B cell (primary cell): Measurements from ENCODE around the gene SETBP1. TPM values are rescaled to one million over a fixed set of nuclear protein-coding genes. Genes with fewer than 3 reads are reported as not detected.
A peak's percentile ranks its signal among the peaks of the same experiment; 100 is the strongest.

Source experiments
- ATAC-seq: fragments of 200-7000 bp; cut with Tn5 transposase; one replicate; pipeline ENCODE4 v1.10.0; 2021; ENCODE audit warnings: low read depth, mild to moderate bottlenecking, moderate number of reproducible peaks, moderate library complexity
- CTCF ChIA-PET: fragments of 350-600 bp; sonication (Branson Sonifier 250); formaldehyde crosslinking; loops from one replicate; lab custom pipeline; 2021; ENCODE audit warnings: antibody characterized with exemption, inconsistent platforms; lab: Charles Lee
- POLR2A ChIA-PET: fragments of 350-600 bp; sonication (Branson Sonifier 250); formaldehyde crosslinking; loops from one replicate; lab custom pipeline; 2021; ENCODE audit warnings: antibody characterized with exemption; lab: Charles Lee
- DNase-seq: peaks from one replicate; pipeline ENCODE4 v3.0.0; 2013
- H2AFZ ChIP-seq: 2 replicates; pipeline ENCODE4 v1.6.1; 2012; ENCODE audit warnings: mild to moderate bottlenecking, low read depth, low read length; ENCODE audit not compliant: insufficient read depth, poor library complexity, severe bottlenecking
- H3K27ac ChIP-seq, 2 donors: 1 replicate in 1 of 2; 2 replicates in 1 of 2; pipeline ENCODE4 v1.5.1; 2012 to 2013; ENCODE audit warnings: low read length in 2 of 2, mild to moderate bottlenecking in 2 of 2, moderate library complexity in 1 of 2
- H3K27me3 ChIP-seq, 4 experiments: fragments of 200-600 bp in 1 of 4; sonication (generic) in 1 of 4; replicated peaks in 1 of 4; 1 replicate in 2 of 4; 2 replicates in 2 of 4; pipeline versions ENCODE4 v1.6.1 to v1.7.0; 2013 to 2016; ENCODE audit warnings: low read length in 3 of 4, mild to moderate bottlenecking in 2 of 4, mixed read lengths in 1 of 4, moderate library complexity in 1 of 4; ENCODE audit not compliant: insufficient read depth in 4 of 4, control insufficient read depth in 3 of 4; ENCODE audit errors: control extremely low read depth in 1 of 4
- H3K36me3 ChIP-seq, 2 experiments: replicated peaks in 1 of 2; 1 replicate in 1 of 2; 2 replicates in 1 of 2; pipeline versions ENCODE4 v1.6.1 to v1.7.1; 2013; ENCODE audit warnings: low read length in 1 of 2; ENCODE audit not compliant: insufficient read depth in 2 of 2, control insufficient read depth in 1 of 2; ENCODE audit errors: control extremely low read depth in 1 of 2, extremely low read depth in 1 of 2
- H3K4me1 ChIP-seq, 2 donors: fragments of 200-600 bp in 1 of 2; sonication (generic) in 1 of 2; 1 replicate in 1 of 2; 2 replicates in 1 of 2; pipeline versions ENCODE4 v1.5.1 to v1.6.1; 2013 to 2017; ENCODE audit warnings: low read length in 2 of 2; ENCODE audit not compliant: control insufficient read depth in 2 of 2, insufficient read depth in 2 of 2
- H3K4me2 ChIP-seq: replicated peaks from 2 replicates; pipeline ENCODE3; 2012; ENCODE audit warnings: mild to moderate bottlenecking, low read depth, low read length; ENCODE audit not compliant: poor library complexity, severe bottlenecking
- H3K4me3 ChIP-seq, 5 experiments: fragments of 200-600 bp in 1 of 5; sonication (generic) in 1 of 5; 1 replicate in 3 of 5; 2 replicates in 2 of 5; pipeline versions ENCODE4 v1.5.1 to v1.7.0; 2011 to 2016; ENCODE audit warnings: low read length in 4 of 5, mild to moderate bottlenecking in 4 of 5, low read depth in 2 of 5, control low read depth in 1 of 5, moderate library complexity in 1 of 5; ENCODE audit not compliant: insufficient read depth in 1 of 5; ENCODE audit errors: control extremely low read depth in 1 of 5, extremely low read depth in 1 of 5
- H3K79me2 ChIP-seq: fragments of 200-600 bp; sonication (generic); one replicate; pipeline ENCODE4 v1.6.0; 2016; ENCODE audit warnings: low read length; ENCODE audit not compliant: control insufficient read depth, insufficient read depth
- H3K9ac ChIP-seq: fragments of 200-600 bp; sonication (generic); 2 replicates; pipeline ENCODE4 v1.6.1; 2017; ENCODE audit warnings: mild to moderate bottlenecking, low read length, moderate library complexity
- H3K9me3 ChIP-seq, 3 donors: one replicate each; pipeline versions ENCODE4 v1.6.1 to v1.7.1; 2013; ENCODE audit warnings: low read length in 2 of 3; ENCODE audit not compliant: control insufficient read depth in 2 of 3, insufficient read depth in 1 of 3; ENCODE audit errors: control extremely low read depth in 1 of 3
- H4K20me1 ChIP-seq: 2 replicates; pipeline ENCODE4 v1.6.0; 2012; ENCODE audit warnings: mild to moderate bottlenecking, low read length; ENCODE audit not compliant: insufficient read depth, control insufficient read depth, poor library complexity, severe bottlenecking
- H3K27ac Mint-ChIP-seq: one replicate; pipeline ENCODE4 v1.8.0; 2021; ENCODE audit warnings: mixed read lengths
- H3K27me3 Mint-ChIP-seq: one replicate; pipeline ENCODE4 v1.8.0; 2021; ENCODE audit warnings: mixed read lengths
- H3K4me1 Mint-ChIP-seq: one replicate; pipeline ENCODE4 v1.8.0; 2021; ENCODE audit warnings: mixed read lengths
- H3K4me3 Mint-ChIP-seq: one replicate; pipeline ENCODE4 v1.8.0; 2021; ENCODE audit warnings: mixed read lengths
- H3K9me3 Mint-ChIP-seq: one replicate; pipeline ENCODE4 v1.8.0; 2022; ENCODE audit warnings: mixed read lengths; ENCODE audit not compliant: insufficient read depth
- CTCF ChIP-seq: fragments of 200-600 bp; IDR thresholded peaks from one replicate; pipeline ENCODE4 v1.8.0; 2022; ENCODE audit warnings: antibody characterized with exemption, mild to moderate bottlenecking
- EZH2 ChIP-seq: IDR thresholded peaks from 2 replicates; pipeline ENCODE4 v1.6.1; 2012; ENCODE audit warnings: borderline replicate concordance, low read depth, mild to moderate bottlenecking, moderate library complexity, low read length; ENCODE audit not compliant: insufficient read depth, poor library complexity, severe bottlenecking
- WGBS: methylation state at CpG from one replicate; pipeline ENCODE4 v1.1.5; 2013; ENCODE audit warnings: missing lambda C conversion rate; ENCODE audit not compliant: insufficient coverage; 5-methylcytosine and 5-hydroxymethylcytosine counted together
- intact Hi-C: fragments of 100-400 bp; cut with micrococcal nuclease; formaldehyde crosslinking; loops from one replicate; pipeline ENCODE4 v1.10.0; 2022
- polyA plus RNA-seq: library from polyadenylated mRNA; depleted of rRNA; stranded (reverse); fragments of >200 nt; gene quantifications from 2 replicates; pipeline ENCODE4 v1.2.3, GENCODE V29; 2012
- total RNA-seq, 2 donors: library from RNA; stranded (reverse); fragments of 120-200 nt in 1 of 2; gene quantifications; 1 replicate in 1 of 2; 2 replicates in 1 of 2; pipeline versions ENCODE4 v1.2.3 to v1.2.4, GENCODE V29; 2013 to 2022

Gene SETBP1
- total and polyA plus RNA-seq, 2 donors (not counting 1 experiment from before 2014, with no cell fraction given), result 15.1 to 129 TPM

- peaks cover 0 to 3% (median 0%) of the 10 kb centered on the region in 3 donors for H3K9me3 ChIP-seq
- no peak for TF ChIP-seq CTCF
- no peak for TF ChIP-seq EZH2
- peaks cover 21% of the 10 kb centered on the region for H3K79me2 ChIP-seq
- Mint-ChIP-seq H3K4me1 (peaks cover 40% of the 10 kb centered on the region), H3K9me3 (peaks cover 2% of the 10 kb centered on the region), H3K27ac (peak overlapping the region; percentile 79), H3K27me3 (no peaks in the 10 kb centered on the region), H3K4me3 (peak overlapping the region; percentile 55)
- H3K4me3 ChIP-seq, result no peak overlapping the region
- peak overlapping the region; percentile 18 for H2AFZ ChIP-seq
- ChIA-PET CTCF (interaction anchor here (1.0 kb wide), 2 partner anchors 10 to 203 kb away, joined by 3 to 4 read pairs; no protein-coding TSS in a partner anchor), POLR2A (no interaction called here)
- peak overlapping the region; percentile 7 for H3K9ac ChIP-seq
- ATAC-seq (peak; percentile 33), DNase-seq (peak; percentile 24)
- H3K4me2 ChIP-seq, result peak overlapping the region; percentile 50
- no peaks in the 10 kb centered on the region for H3K27me3 ChIP-seq
- WGBS, result 53% methylated on average over 13 of the region's 13 CpGs
- intact Hi-C loops, result no loop called here
- peaks cover 0 to 8% of the 10 kb centered on the region in 2 experiments for H3K36me3 ChIP-seq
- peaks cover 22 to 25% of the 10 kb centered on the region in 2 donors for H3K4me1 ChIP-seq
- peak overlapping the region in 1 of 2 donors; percentile 63 for H3K27ac ChIP-seq
- peaks cover 13% of the 10 kb centered on the region for H4K20me1 ChIP-seq
These were observed 328.2 kb downstream of the SETBP1 start for GRCh38 chr18:45008694-45009413.

GRCh38 chr18:45009756-45010155, 329.1 kb downstream of the SETBP1 start:
- peaks cover 2% of the 10 kb centered on the region for H3K9me3 Mint-ChIP-seq
- Histone ChIP-seq H3K4me1 (peaks cover 22 to 25% of the 10 kb centered on the region in 2 donors), H4K20me1 (peaks cover 13% of the 10 kb centered on the region), H3K4me3 (no peak overlapping the region), H2AFZ (no peak overlapping the region), H3K9me3 (peaks cover 0 to 3% (median 0%) of the 10 kb centered on the region in 3 donors), H3K27ac (peak overlapping the region in 1 of 2 donors; percentile 63), H3K27me3 (no peaks in the 10 kb centered on the region), H3K4me2 (peak overlapping the region; percentile 50), H3K9ac (no peak overlapping the region), H3K36me3 (peaks cover 0 to under 1% of the 10 kb centered on the region in 2 experiments), H3K79me2 (peaks cover 21% of the 10 kb centered on the region)
- H3K27me3 Mint-ChIP-seq, result no peaks in the 10 kb centered on the region
- peak overlapping the region; percentile 67 for H3K27ac Mint-ChIP-seq
- TF ChIP-seq EZH2 (no peak), CTCF (no peak)
- CTCF ChIA-PET, result interaction anchor here (1.0 to 1.2 kb wide), 2 partner anchors 11 to 203 kb away, joined by 3 read pairs; no protein-coding TSS in a partner anchor
- H3K4me3 Mint-ChIP-seq, result peak overlapping the region; percentile 61
- peaks cover 40% of the 10 kb centered on the region for H3K4me1 Mint-ChIP-seq
- intact Hi-C loops, result no loop called here
- POLR2A ChIA-PET, result no interaction called here
- DNase-seq (no peak), ATAC-seq (no peak)
- WGBS, result 50% methylated on average over 4 of the region's 5 CpGs
